ENCODE data around the gene HCN1.

HCN1 gene

DNA sequence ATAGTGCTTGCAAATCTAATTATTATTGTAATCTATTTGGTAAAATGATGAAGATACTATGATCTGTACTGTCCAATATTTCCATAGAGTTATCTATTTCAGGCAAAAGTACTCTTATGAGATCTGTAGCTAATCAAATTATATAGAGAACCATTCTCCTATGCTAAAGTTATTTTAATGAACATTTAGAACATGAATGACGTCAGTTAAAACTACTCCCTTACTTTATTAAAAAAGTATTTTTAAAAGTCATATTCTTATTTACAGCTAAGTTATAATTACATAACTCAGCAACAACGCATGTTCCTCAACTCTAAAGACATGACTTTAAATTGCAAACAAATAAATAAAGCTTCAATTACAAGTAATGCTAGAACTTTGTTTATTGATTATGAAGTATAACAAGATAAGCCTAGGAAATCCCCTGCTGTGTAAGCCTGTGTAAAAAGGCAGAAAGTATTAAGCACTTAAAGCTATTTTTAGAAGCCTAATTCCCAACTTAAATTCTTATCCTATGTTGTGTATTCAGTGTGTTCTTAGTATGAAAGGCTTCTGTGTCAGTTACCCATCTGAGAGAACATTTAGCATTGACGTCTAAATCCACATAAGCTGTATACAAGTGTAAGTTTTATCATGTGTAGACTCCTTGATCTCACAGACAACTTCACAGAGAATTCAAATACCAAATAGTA is 285.7 kb downstream of the HCN1 start:
- ChIA-PET CTCF (no interaction called here), POLR2A (no interaction called here)
- no peak overlapping the region for H3K27ac ChIP-seq (ENCODE audit: insufficient read depth in 1 of 2, low read depth in 1 of 2, low read length in 2 of 2, poor library complexity in 1 of 2, severe bottlenecking in 2 of 2)
- no CpG with 5 or more reads among the region's 3 CpGs for WGBS (ENCODE audit: insufficient coverage)
- no peaks in the 10 kb centered on the region for H3K9me3 ChIP-seq (ENCODE audit: control extremely low read depth in 1 of 5, control insufficient read depth in 4 of 5, insufficient read depth in 2 of 5, low read depth in 1 of 5, low read length in 4 of 5)
- H3K4me1 ChIP-seq (ENCODE audit: control extremely low read depth in 1 of 4, control insufficient read depth in 4 of 4, insufficient read depth in 4 of 4, low read length in 3 of 4) = no peaks in the 10 kb centered on the region
- no peak for DNase-seq
- H3K27me3 ChIP-seq (replicated peaks in 2 of 5; ENCODE audit: control insufficient read depth in 4 of 5, insufficient read depth in 5 of 5, low read length in 4 of 5) = no peaks in the 10 kb centered on the region
- H3K4me3 ChIP-seq (ENCODE audit: control insufficient read depth in 1 of 7, extremely low read depth in 1 of 7, insufficient read depth in 4 of 7, low read depth in 2 of 7, low read length in 6 of 7) = no peak overlapping the region
- H3K36me3 ChIP-seq (ENCODE audit: control insufficient read depth in 4 of 4, insufficient read depth in 4 of 4, low read length in 3 of 4) = no peaks in the 10 kb centered on the region

- no CpG with 5 or more reads among the region's 2 CpGs for WGBS (ENCODE audit: insufficient coverage)
- POLR2A ChIA-PET = no interaction called here
These were observed 288.1 kb downstream of the HCN1 start for GRCh38 chr5:45408067-45408466.

DNA sequence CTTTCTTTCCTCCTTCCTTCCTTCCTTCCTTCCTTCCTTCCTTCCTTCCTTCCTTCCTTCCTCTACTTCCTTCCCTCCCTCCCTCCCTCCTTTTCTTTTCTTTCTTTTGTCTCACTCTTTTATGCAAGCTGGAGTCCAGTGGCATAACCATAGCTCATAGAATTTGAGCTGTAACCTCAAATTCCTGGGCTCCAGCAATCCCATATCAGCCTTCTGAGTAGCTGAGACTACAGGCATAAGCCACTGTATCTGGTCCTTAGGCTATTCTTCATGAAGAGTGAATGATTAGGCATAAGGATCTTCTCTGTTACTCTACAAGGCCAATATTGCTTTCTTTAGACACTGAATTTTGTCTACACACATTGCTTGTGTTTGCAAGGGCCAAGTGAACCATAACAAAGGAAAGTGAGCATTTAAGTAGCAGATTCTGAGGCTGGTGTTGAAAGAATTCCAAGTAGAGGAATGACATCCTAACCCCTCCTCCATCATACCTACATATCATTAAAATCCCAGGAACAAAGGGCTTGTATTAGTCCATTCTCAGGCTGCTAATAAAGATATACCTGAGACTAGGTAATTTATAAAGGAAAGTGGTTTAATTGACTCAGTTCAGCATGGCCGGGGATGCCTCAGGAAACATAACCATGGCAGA is 293.2 kb downstream of the HCN1 start:
- H3K9me3 ChIP-seq (ENCODE audit: control extremely low read depth in 1 of 5, control insufficient read depth in 4 of 5, insufficient read depth in 2 of 5, low read depth in 1 of 5, low read length in 4 of 5) = no peaks in the 10 kb centered on the region
- H3K27ac ChIP-seq (ENCODE audit: insufficient read depth in 1 of 2, low read depth in 1 of 2, low read length in 2 of 2, poor library complexity in 1 of 2, severe bottlenecking in 2 of 2) = no peak overlapping the region
- 38% methylated on average over 1 of the region's 1 CpG for WGBS (ENCODE audit: insufficient coverage)
- no peaks in the 10 kb centered on the region for H3K36me3 ChIP-seq (ENCODE audit: control insufficient read depth in 4 of 4, insufficient read depth in 4 of 4, low read length in 3 of 4)
- no peak overlapping the region for H3K4me3 ChIP-seq (ENCODE audit: control insufficient read depth in 1 of 7, extremely low read depth in 1 of 7, insufficient read depth in 4 of 7, low read depth in 2 of 7, low read length in 6 of 7)
- no peaks in the 10 kb centered on the region for H3K27me3 ChIP-seq (replicated peaks in 2 of 5; ENCODE audit: control insufficient read depth in 4 of 5, insufficient read depth in 5 of 5, low read length in 4 of 5)
- DNase-seq = no peak
- ChIA-PET POLR2A (no interaction called here), CTCF (no interaction called here)
- no peaks in the 10 kb centered on the region for H3K4me1 ChIP-seq (ENCODE audit: control extremely low read depth in 1 of 4, control insufficient read depth in 4 of 4, insufficient read depth in 4 of 4, low read length in 3 of 4)

More at GRCh38 chr5:45408067-45408466, 288.1 kb downstream of the HCN1 start:
- H3K27ac ChIP-seq (ENCODE audit: insufficient read depth in 1 of 2, low read depth in 1 of 2, low read length in 2 of 2, poor library complexity in 1 of 2, severe bottlenecking in 2 of 2) = no peak overlapping the region
- no peaks in the 10 kb centered on the region for H3K9me3 ChIP-seq (ENCODE audit: control extremely low read depth in 1 of 5, control insufficient read depth in 4 of 5, insufficient read depth in 2 of 5, low read depth in 1 of 5, low read length in 4 of 5)
- no peak for DNase-seq
- no peaks in the 10 kb centered on the region for H3K4me1 ChIP-seq (ENCODE audit: control extremely low read depth in 1 of 4, control insufficient read depth in 4 of 4, insufficient read depth in 4 of 4, low read length in 3 of 4)
- no peaks in the 10 kb centered on the region for H3K36me3 ChIP-seq (ENCODE audit: control insufficient read depth in 4 of 4, insufficient read depth in 4 of 4, low read length in 3 of 4)
- no peaks in the 10 kb centered on the region for H3K27me3 ChIP-seq (replicated peaks in 2 of 5; ENCODE audit: control insufficient read depth in 4 of 5, insufficient read depth in 5 of 5, low read length in 4 of 5)
- CTCF ChIA-PET = no interaction called here
- no peak overlapping the region for H3K4me3 ChIP-seq (ENCODE audit: control insufficient read depth in 1 of 7, extremely low read depth in 1 of 7, insufficient read depth in 4 of 7, low read depth in 2 of 7, low read length in 6 of 7)

- CTCF ChIA-PET = no interaction called here
- no peak overlapping the region for H3K27ac ChIP-seq (ENCODE audit: insufficient read depth in 1 of 2, low read depth in 1 of 2, low read length in 2 of 2, poor library complexity in 1 of 2, severe bottlenecking in 2 of 2)
- no peak for DNase-seq
- H3K4me3 ChIP-seq (ENCODE audit: control insufficient read depth in 1 of 7, extremely low read depth in 1 of 7, insufficient read depth in 4 of 7, low read depth in 2 of 7, low read length in 6 of 7) = no peak overlapping the region
- H3K27me3 ChIP-seq (replicated peaks in 2 of 5; ENCODE audit: control insufficient read depth in 4 of 5, insufficient read depth in 5 of 5, low read length in 4 of 5) = no peaks in the 10 kb centered on the region
- no peaks in the 10 kb centered on the region for H3K36me3 ChIP-seq (ENCODE audit: control insufficient read depth in 4 of 4, insufficient read depth in 4 of 4, low read length in 3 of 4)
- no peaks in the 10 kb centered on the region for H3K4me1 ChIP-seq (ENCODE audit: control extremely low read depth in 1 of 4, control insufficient read depth in 4 of 4, insufficient read depth in 4 of 4, low read length in 3 of 4)
- 100% methylated on average over 1 of the region's 1 CpG for WGBS (ENCODE audit: insufficient coverage)
- POLR2A ChIA-PET = no interaction called here
- H3K9me3 ChIP-seq (ENCODE audit: control extremely low read depth in 1 of 5, control insufficient read depth in 4 of 5, insufficient read depth in 2 of 5, low read depth in 1 of 5, low read length in 4 of 5) = no peaks in the 10 kb centered on the region
These were observed 297.1 kb downstream of the HCN1 start for GRCh38 chr5:45399041-45399440.

GRCh38 chr5:45385321-45386058 is 310.7 kb downstream of the HCN1 start:
- Histone ChIP-seq H3K9me3 (ENCODE audit: control extremely low read depth in 1 of 5, control insufficient read depth in 4 of 5, insufficient read depth in 2 of 5, low read depth in 1 of 5, low read length in 4 of 5) (no peaks in the 10 kb centered on the region), H3K27me3 (replicated peaks in 2 of 5; ENCODE audit: control insufficient read depth in 4 of 5, insufficient read depth in 5 of 5, low read length in 4 of 5) (no peaks in the 10 kb centered on the region), H3K4me1 (ENCODE audit: control extremely low read depth in 1 of 4, control insufficient read depth in 4 of 4, insufficient read depth in 4 of 4, low read length in 3 of 4) (no peaks in the 10 kb centered on the region), H3K36me3 (ENCODE audit: control insufficient read depth in 4 of 4, insufficient read depth in 4 of 4, low read length in 3 of 4) (no peaks in the 10 kb centered on the region), H3K4me3 (ENCODE audit: control insufficient read depth in 1 of 7, extremely low read depth in 1 of 7, insufficient read depth in 4 of 7, low read depth in 2 of 7, low read length in 6 of 7) (no peak overlapping the region), H3K27ac (ENCODE audit: insufficient read depth in 1 of 2, low read depth in 1 of 2, low read length in 2 of 2, poor library complexity in 1 of 2, severe bottlenecking in 2 of 2) (no peak overlapping the region)
- 100% methylated on average over 2 of the region's 6 CpGs for WGBS (ENCODE audit: insufficient coverage)
- DNase-seq = no peak
- POLR2A ChIA-PET = no interaction called here
- CTCF ChIA-PET = no interaction called here

- H3K9me3 ChIP-seq (ENCODE audit: control extremely low read depth in 1 of 5, control insufficient read depth in 4 of 5, insufficient read depth in 2 of 5, low read depth in 1 of 5, low read length in 4 of 5) = no peaks in the 10 kb centered on the region
- POLR2A ChIA-PET = no interaction called here
- no peaks in the 10 kb centered on the region for H3K4me1 ChIP-seq (ENCODE audit: control extremely low read depth in 1 of 4, control insufficient read depth in 4 of 4, insufficient read depth in 4 of 4, low read length in 3 of 4)
- no peak overlapping the region for H3K4me3 ChIP-seq (ENCODE audit: control insufficient read depth in 1 of 7, extremely low read depth in 1 of 7, insufficient read depth in 4 of 7, low read depth in 2 of 7, low read length in 6 of 7)
- CTCF ChIA-PET = no interaction called here
- H3K27me3 ChIP-seq (replicated peaks in 2 of 5; ENCODE audit: control insufficient read depth in 4 of 5, insufficient read depth in 5 of 5, low read length in 4 of 5) = no peaks in the 10 kb centered on the region
- no CpG with 5 or more reads among the region's 2 CpGs for WGBS (ENCODE audit: insufficient coverage)
- H3K36me3 ChIP-seq (ENCODE audit: control insufficient read depth in 4 of 4, insufficient read depth in 4 of 4, low read length in 3 of 4) = no peaks in the 10 kb centered on the region
- no peak for DNase-seq
- no peak overlapping the region for H3K27ac ChIP-seq (ENCODE audit: insufficient read depth in 1 of 2, low read depth in 1 of 2, low read length in 2 of 2, poor library complexity in 1 of 2, severe bottlenecking in 2 of 2)
These were observed 312.2 kb downstream of the HCN1 start for GRCh38 chr5:45383985-45384384.

DNA sequence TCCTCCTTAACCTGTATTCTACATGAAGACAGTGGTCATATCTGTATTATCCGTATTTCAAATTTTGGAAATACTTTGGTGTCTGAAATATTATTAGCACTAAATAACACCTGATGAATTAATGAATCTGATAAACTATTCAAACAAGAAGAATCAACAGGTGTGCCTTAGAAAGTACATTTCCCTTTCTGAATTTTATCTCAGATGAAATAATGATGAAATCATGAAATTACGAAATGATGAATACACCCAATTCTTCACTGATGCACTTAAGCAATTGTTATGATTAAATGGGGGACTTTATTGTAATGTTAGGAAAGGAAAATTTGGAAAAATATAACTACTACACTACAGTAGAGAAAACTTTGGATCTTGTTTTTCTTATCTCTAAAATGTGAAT is 313.6 kb downstream of the HCN1 start:
- Histone ChIP-seq H3K27me3 (replicated peaks in 2 of 5; ENCODE audit: control insufficient read depth in 4 of 5, insufficient read depth in 5 of 5, low read length in 4 of 5) (no peaks in the 10 kb centered on the region), H3K36me3 (ENCODE audit: control insufficient read depth in 4 of 4, insufficient read depth in 4 of 4, low read length in 3 of 4) (no peaks in the 10 kb centered on the region), H3K27ac (ENCODE audit: insufficient read depth in 1 of 2, low read depth in 1 of 2, low read length in 2 of 2, poor library complexity in 1 of 2, severe bottlenecking in 2 of 2) (no peak overlapping the region), H3K4me3 (ENCODE audit: control insufficient read depth in 1 of 7, extremely low read depth in 1 of 7, insufficient read depth in 4 of 7, low read depth in 2 of 7, low read length in 6 of 7) (no peak overlapping the region), H3K9me3 (ENCODE audit: control extremely low read depth in 1 of 5, control insufficient read depth in 4 of 5, insufficient read depth in 2 of 5, low read depth in 1 of 5, low read length in 4 of 5) (no peaks in the 10 kb centered on the region), H3K4me1 (ENCODE audit: control extremely low read depth in 1 of 4, control insufficient read depth in 4 of 4, insufficient read depth in 4 of 4, low read length in 3 of 4) (no peaks in the 10 kb centered on the region)
- CTCF ChIA-PET = no interaction called here
- no CpG with 5 or more reads among the region's 2 CpGs for WGBS (ENCODE audit: insufficient coverage)
- POLR2A ChIA-PET = no interaction called here
- no peak for DNase-seq

Data from common myeloid progenitor, CD34-positive (primary cell).